GM12878 (cell line): ENCODE results near the gene GRM1. TPM values are rescaled to one million over a fixed set of nuclear protein-coding genes. Genes with fewer than 3 reads are reported as not detected.

Experiments used
- ATAC-seq: fragments of 200-7000 bp; cut with Tn5 transposase; 3 replicates; pipeline ENCODE4 v1.9.1; 2020; ENCODE audit warnings: mild to moderate bottlenecking, moderate library complexity
- BruUV-seq: library from RNA; stranded (reverse); fragments of 400-500 nt; replicated peaks from 2 replicates; lab custom pipeline; 2021; lab: Mats Ljungman, UMichigan
- CTCF ChIA-PET: fragments of 300-600 bp; sonication (Branson Sonifier 250); formaldehyde crosslinking; extraction: SDS; loops from one replicate; lab custom pipeline; 2021; ENCODE audit warnings: inconsistent platforms; lab: Yijun Ruan, JAX
- POLR2A ChIA-PET: fragments of 350-600 bp; formaldehyde crosslinking; extraction: SDS; loops from one replicate; lab custom pipeline; 2021; ENCODE audit warnings: inconsistent platforms; lab: Charles Lee
- RAD21 ChIA-PET: fragments of 300-600 bp; sonication (Branson Sonifier 250); formaldehyde crosslinking; loops from one replicate; lab custom pipeline; 2023; ENCODE audit warnings: antibody characterized with exemption; ENCODE audit not compliant: unreplicated experiment; lab: Charles Lee
- SMC1A ChIA-PET: fragments of 300-600 bp; sonication (Branson Sonifier 250); formaldehyde crosslinking; loops from one replicate; lab custom pipeline; 2023; ENCODE audit not compliant: unreplicated experiment, uncharacterized antibody; lab: Charles Lee
- DNase-seq: peaks from one replicate; pipeline ENCODE4 v3.0.0-alpha.2; 2011; ENCODE audit warnings: low read depth, low spot score
- FAIRE-seq: peaks from 3 replicates; lab custom pipeline; 2011; peaks lifted over from hg19 to GRCh38; lab: Jason Lieb, UNC
- H2AFZ ChIP-seq: 2 replicates; pipeline ENCODE4 v1.6.0; 2011; ENCODE audit warnings: low read depth, low read length, control low read depth; ENCODE audit not compliant: control insufficient read depth
- H3K27ac ChIP-seq: 2 replicates; pipeline ENCODE4 v1.5.1; 2011; ENCODE audit warnings: control low read depth; ENCODE audit not compliant: control insufficient read depth, insufficient read depth
- H3K27me3 ChIP-seq, 2 experiments: replicated peaks in 1 of 2; 2 replicates each; pipeline versions ENCODE4 v1.6.0 to v1.6.1; 2011; ENCODE audit warnings: low read length in 1 of 2; ENCODE audit not compliant: control insufficient read depth in 2 of 2, insufficient read depth in 2 of 2
- H3K36me3 ChIP-seq, 2 experiments: 2 replicates each; pipeline ENCODE4 v1.5.1; 2011; ENCODE audit warnings: low read length in 1 of 2; ENCODE audit not compliant: control insufficient read depth in 2 of 2, insufficient read depth in 2 of 2
- H3K4me1 ChIP-seq: 2 replicates; pipeline ENCODE4 v1.6.1; 2011; ENCODE audit warnings: mild to moderate bottlenecking, low read length, moderate library complexity, mixed read lengths; ENCODE audit not compliant: control insufficient read depth, insufficient read depth
- H3K4me2 ChIP-seq: 2 replicates; pipeline ENCODE4 v1.6.0; 2011; ENCODE audit warnings: control low read depth; ENCODE audit not compliant: control insufficient read depth, insufficient read depth
- H3K4me3 ChIP-seq: fragments of 200-600 bp; sonication (generic); 2 replicates; pipeline ENCODE4 v1.5.1; 2016
- H3K79me2 ChIP-seq: 2 replicates; pipeline ENCODE4 v1.6.0; 2011; ENCODE audit warnings: low read length; ENCODE audit not compliant: control insufficient read depth, insufficient read depth
- H3K9ac ChIP-seq: 2 replicates; pipeline ENCODE4 v1.8.0; 2011; ENCODE audit warnings: low read length, control low read depth, mixed read lengths; ENCODE audit not compliant: control insufficient read depth, insufficient read depth
- H3K9me3 ChIP-seq: replicated peaks from 3 replicates; pipeline ENCODE4 v1.5.1; 2011; ENCODE audit warnings: mild to moderate bottlenecking, low read length; ENCODE audit not compliant: control insufficient read depth, insufficient read depth
- H4K20me1 ChIP-seq: 2 replicates; pipeline ENCODE4 v1.6.0; 2011; ENCODE audit not compliant: control insufficient read depth, insufficient read depth
- CEBPB ChIP-seq, 2 experiments: fragments of 150-350 bp in 1 of 2; IDR thresholded peaks; 2 replicates each; pipeline ENCODE4 v1.6.1; 2012 to 2014; ENCODE audit warnings: low read depth in 2 of 2, low read length in 2 of 2, borderline replicate concordance in 1 of 2, inconsistent platforms in 1 of 2
- NFIC ChIP-seq: IDR thresholded peaks from 2 replicates; pipeline ENCODE4 v1.6.1; 2012; ENCODE audit warnings: low read depth, mild to moderate bottlenecking, inconsistent platforms, low read length, moderate library complexity
- TAF1 ChIP-seq: IDR thresholded peaks from 2 replicates; pipeline ENCODE4 v1.6.1; 2011; ENCODE audit warnings: mild to moderate bottlenecking, low read depth, low read length, borderline replicate concordance
- WGBS: methylation state at CpG from one replicate; pipeline ENCODE4 v1.1.6; 2016; ENCODE audit warnings: low lambda C conversion rate; ENCODE audit not compliant: insufficient replicate concordance, insufficient coverage; ENCODE audit errors: missing lambda C conversion rate; 5-methylcytosine and 5-hydroxymethylcytosine counted together
- in situ Hi-C: fragments of 300-500 bp; cut with MboI; formaldehyde crosslinking; loops from 9 replicates; pipeline ENCODE4 v1.14.3; 2018; ENCODE audit warnings: mixed read lengths
- intact Hi-C: fragments of 100-400 bp; cut with micrococcal nuclease; formaldehyde crosslinking; loops from one replicate; pipeline ENCODE4 v1.14.2; 2022; ENCODE audit not compliant: unreplicated experiment
- polyA plus RNA-seq, 11 experiments: library from polyadenylated mRNA; depleted of rRNA in 4 of 11; unstranded in 6 of 11; stranded (reverse) in 5 of 11; fragments of >200 nt; fragmentation: Nextera tagmentation in 4 of 11; fragmentation: Illumina TruSeq in 1 of 11; extraction: Ambion mirVana in 4 of 11; extraction: Trizol in 1 of 11; gene quantifications; 1 replicate in 1 of 11; 2 replicates in 10 of 11; pipeline versions ENCODE4 v1.2.1 to v1.2.3, GENCODE V29; 2011 to 2016; ENCODE audit warnings: inconsistent platforms in 2 of 11, missing spikeins in 2 of 11, low read depth in 1 of 11
- total RNA-seq, 4 experiments: library from RNA; depleted of rRNA in 3 of 4; stranded (reverse); fragments of >200 nt in 3 of 4; fragmentation: Illumina TruSeq in 1 of 4; extraction: Trizol in 1 of 4; gene quantifications; 2 replicates each; pipeline versions ENCODE4 v1.2.1 to v1.2.3, GENCODE V29; 2013 to 2021
- TF ChIP-seq, protein P1 (sequence below): fragments of 150-350 bp; IDR thresholded peaks from 2 replicates; pipeline ENCODE4 v1.6.1; 2016; ENCODE audit warnings: low read depth, low read length

The GRM1 gene
- total and polyA plus RNA-seq, 10 of the 15 experiments (the other 5 are each of a cell fraction or from before 2014, with no cell fraction given) = 0.04 TPM; not detected in 9

DNA sequence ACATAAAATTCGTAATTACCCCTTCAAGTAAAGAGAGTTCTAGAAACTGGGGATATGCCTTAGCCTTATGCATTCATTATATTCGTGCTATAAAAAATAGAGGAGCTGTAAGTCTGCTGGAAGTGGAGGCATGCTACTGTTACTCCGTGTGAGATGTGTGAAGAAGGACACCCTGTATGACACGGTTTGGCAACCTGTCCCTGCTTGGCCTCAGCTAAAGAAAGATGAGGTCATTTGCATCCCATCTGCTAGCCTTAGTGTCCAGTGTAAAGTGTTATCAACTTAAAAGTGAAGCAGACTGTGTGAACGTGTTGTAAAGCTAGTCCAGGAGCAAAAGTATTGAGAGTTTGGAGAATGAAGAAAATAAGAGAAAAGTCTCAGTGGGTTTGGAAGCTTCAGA, 379.7 kb downstream of the GRM1 start:
- Histone ChIP-seq H4K20me1 (no peaks in the 10 kb centered on the region), H3K9me3 (no peaks in the 10 kb centered on the region), H3K4me2 (no peak overlapping the region), H3K27me3 (no peaks in the 10 kb centered on the region), H3K9ac (no peak overlapping the region), H3K4me1 (no peaks in the 10 kb centered on the region), H3K4me3 (no peak overlapping the region), H2AFZ (no peak overlapping the region), H3K36me3 (no peaks in the 10 kb centered on the region), H3K79me2 (no peaks in the 10 kb centered on the region), H3K27ac (no peak overlapping the region)
- under 1% methylated on average over 5 of the region's 5 CpGs for WGBS
- ChIA-PET CTCF (no interaction called here), POLR2A (no interaction called here), SMC1A (no interaction called here), RAD21 (no interaction called here)
- intact Hi-C loops = no loop called here
- ATAC-seq (no peak), DNase-seq (no peak), FAIRE-seq (no peak)
- no TSS peak for BruUV-seq
- in situ Hi-C loops = no loop called here
- no peak for TF ChIP-seq CEBPB (IDR thresholded peaks at IDR 0.05; ENCODE audit: borderline replicate concordance in 1 of 2, low read depth in 2 of 2, low read length in 2 of 2)
- TF ChIP-seq NFIC = no peak
- no peak for TF ChIP-seq TAF1
- TF ChIP-seq, protein P1, sequence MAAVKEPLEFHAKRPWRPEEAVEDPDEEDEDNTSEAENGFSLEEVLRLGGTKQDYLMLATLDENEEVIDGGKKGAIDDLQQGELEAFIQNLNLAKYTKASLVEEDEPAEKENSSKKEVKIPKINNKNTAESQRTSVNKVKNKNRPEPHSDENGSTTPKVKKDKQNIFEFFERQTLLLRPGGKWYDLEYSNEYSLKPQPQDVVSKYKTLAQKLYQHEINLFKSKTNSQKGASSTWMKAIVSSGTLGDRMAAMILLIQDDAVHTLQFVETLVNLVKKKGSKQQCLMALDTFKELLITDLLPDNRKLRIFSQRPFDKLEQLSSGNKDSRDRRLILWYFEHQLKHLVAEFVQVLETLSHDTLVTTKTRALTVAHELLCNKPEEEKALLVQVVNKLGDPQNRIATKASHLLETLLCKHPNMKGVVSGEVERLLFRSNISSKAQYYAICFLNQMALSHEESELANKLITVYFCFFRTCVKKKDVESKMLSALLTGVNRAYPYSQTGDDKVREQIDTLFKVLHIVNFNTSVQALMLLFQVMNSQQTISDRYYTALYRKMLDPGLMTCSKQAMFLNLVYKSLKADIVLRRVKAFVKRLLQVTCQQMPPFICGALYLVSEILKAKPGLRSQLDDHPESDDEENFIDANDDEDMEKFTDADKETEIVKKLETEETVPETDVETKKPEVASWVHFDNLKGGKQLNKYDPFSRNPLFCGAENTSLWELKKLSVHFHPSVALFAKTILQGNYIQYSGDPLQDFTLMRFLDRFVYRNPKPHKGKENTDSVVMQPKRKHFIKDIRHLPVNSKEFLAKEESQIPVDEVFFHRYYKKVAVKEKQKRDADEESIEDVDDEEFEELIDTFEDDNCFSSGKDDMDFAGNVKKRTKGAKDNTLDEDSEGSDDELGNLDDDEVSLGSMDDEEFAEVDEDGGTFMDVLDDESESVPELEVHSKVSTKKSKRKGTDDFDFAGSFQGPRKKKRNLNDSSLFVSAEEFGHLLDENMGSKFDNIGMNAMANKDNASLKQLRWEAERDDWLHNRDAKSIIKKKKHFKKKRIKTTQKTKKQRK = no peak
